HG03025 (cell line): ENCODE measurements around the gene NDUFB8.

Source experiments
- ATAC-seq: cut with Tn5 transposase; IDR thresholded peaks from one replicate; pipeline ENCODE4 v1.9.1; 2021; ENCODE audit warnings: mild to moderate bottlenecking, moderate library complexity; ENCODE audit not compliant: unreplicated experiment, low FRiP score

The NDUFB8 gene

DNA sequence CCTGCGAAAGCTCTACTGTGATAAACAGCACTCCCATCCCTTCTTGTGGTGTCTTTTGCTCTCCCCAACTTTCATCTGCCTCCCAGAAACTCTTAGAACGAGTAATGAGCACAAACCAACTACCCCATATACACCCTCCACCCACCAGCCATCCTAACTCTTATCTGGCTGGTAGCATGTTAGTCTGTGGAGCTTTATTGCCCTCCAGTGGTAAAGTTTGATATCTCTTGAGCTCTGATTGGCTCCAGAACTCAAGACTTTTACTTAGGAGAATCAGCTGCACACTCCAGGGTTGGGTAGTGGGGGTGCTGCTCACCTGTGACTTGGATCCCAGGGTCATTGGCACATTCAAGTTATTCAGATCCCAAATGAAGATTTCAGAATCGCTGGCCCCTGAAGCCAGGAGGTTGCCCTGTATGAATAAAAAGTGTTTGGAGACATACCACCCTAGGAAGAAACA, 20.9 kb downstream of the NDUFB8 start:
- no peak for ATAC-seq

DNA sequence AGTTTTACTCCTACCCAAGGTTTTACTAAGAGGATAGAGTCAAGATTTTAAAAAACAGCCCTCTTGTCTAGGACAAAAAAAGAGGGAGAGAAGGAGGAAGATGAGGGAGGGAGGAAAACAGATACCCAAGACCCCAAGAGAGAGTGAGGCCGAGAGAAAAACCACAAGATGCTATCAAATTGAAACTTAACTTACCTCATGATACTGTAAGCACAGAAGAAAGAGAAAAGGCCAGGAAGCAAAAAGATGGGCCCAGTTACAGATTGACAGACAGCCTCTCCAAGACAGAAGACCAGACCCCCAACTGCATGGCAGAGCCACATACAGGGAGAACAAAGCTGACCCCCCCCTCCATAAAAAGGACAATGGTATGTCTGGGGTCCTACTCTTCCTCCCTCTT, 21.4 kb downstream of the NDUFB8 start:
- ATAC-seq = no peak

DNA sequence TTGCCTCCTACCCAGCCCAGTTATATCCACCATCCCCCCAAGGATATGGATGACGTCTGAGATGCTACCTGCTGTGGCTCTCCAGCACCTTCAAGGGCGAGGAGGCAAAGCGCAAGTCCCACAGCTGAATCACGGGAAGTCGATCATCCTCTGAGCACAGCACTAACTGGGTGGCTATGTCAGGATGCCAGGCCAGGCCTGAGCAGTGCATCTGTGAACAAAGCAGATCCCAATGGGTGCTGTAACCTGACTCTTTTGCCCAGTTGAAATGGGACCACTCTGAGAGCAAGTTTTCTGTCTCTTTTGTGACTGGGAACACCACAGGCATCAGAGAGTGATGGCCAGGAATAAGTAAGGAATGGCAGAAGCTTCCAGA, 22.3 kb downstream of the NDUFB8 start:
- ATAC-seq = no peak

GRCh38 chr10:100506596-100507356, 22.9 kb downstream of the NDUFB8 start:
- no peak for ATAC-seq

DNA sequence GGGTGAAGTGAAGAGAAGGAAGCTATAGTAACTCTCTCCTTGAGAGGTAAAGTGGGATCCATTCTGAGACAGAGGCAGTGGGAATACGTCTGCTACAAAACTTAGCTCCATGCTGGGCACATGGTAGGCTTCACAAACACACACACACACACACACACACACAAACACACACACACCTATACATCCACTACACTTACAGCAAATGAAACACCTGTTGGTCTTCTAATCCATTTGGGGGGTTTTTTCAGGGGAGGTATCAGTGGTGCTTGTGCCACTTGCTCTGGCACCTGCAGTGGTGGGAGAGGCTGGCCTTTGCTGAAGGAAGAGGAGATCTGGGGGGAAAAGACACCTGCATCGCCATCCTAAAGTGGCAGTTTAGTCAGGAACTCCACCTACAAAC, 24.5 kb downstream of the NDUFB8 start:
- ATAC-seq = no peak

- no peak for ATAC-seq
Measured at GRCh38 chr10:100504096-100504495, 25.6 kb downstream of the NDUFB8 start.

- ATAC-seq = no peak
Measured at GRCh38 chr10:100502926-100503494, 26.7 kb downstream of the NDUFB8 start.

DNA sequence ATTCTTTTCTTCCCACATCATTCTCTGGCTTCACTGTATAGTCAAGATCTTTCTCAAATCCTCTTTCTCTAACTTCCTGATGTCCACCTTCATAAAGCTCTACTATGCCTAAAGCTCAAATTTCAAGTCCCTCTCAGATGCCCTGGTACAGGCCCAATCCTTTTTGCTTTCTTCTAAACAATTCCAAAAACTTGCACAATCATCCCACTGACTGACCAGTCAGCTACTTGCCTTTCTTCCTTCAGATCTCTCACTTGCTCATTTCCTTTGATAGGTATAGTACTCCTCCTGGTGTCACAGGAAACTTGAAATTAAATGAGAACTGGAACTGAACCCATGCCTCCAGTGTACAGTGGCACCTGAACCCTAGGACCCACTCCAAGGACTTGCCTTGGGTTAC, 28.2 kb downstream of the NDUFB8 start:
- no peak for ATAC-seq

DNA sequence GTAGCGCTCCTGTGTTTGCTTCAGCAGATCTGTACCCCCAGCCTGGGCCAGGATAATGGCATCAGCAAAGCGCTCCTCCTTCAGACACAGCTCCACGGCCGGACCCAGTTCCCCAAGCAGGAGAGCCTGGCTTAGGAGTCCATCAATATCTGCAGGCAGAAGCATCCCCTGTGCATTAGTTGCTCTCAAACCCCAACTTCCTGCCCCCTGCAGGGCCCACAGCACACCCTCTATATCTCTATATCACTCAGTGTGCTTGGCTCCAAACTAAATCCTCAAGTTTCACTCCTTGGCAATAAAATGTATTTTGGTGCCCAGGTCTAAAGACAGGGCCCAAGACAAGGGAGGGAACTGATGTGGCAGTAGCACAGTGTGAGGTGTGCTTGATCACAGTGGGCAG, 31.6 kb downstream of the NDUFB8 start:
- ATAC-seq = no peak

GRCh38 chr10:100496567-100496966, 33.1 kb downstream of the NDUFB8 start:
- ATAC-seq = no peak

DNA sequence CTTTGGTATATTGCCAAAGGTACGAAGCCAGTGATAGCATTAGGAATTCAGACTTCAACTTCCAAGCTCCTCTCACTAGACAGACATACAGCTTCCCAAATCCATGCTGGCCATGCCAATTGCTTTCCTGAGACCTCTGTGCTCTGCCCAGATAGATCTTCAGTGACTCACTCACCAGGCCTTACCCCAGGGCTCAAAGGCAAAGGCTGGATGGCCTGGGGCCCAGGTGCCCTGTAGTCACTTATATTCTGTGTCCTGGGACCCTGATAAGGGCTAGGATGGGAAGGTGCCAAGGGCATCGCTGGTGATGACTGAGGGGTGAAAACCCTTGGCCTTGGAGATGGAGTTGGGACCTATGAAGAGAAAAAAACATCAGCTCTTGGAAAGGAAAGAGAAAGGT, 39.1 kb downstream of the NDUFB8 start:
- no peak for ATAC-seq

DNA sequence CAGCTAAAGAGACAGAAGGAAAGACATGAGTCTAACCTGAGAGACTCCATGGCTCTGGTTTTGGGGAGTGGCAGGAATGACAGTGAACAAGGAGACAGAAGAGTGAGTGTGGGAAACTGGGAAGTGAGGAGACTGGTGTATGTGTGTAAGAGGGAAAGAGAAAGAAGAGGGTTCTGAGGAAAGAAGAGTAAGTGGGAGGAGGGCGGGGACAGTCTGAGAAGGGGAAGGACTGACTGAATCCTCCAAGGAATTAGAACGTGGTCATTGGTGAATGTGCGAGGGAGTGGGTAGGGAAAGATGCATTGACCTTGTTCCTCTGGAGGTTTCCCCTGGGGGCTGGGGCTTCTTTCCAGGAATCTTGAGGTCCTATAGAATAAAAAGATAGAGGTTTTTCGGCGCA, 40.3 kb downstream of the NDUFB8 start:
- no peak for ATAC-seq

- ATAC-seq = no peak
Measured at GRCh38 chr10:100487529-100487928, 42.1 kb downstream of the NDUFB8 start.

GRCh38 chr10:100485801-100486495, 43.7 kb downstream of the NDUFB8 start:
- ATAC-seq = no peak

- no peak for ATAC-seq
Measured at GRCh38 chr10:100485366-100485765, 44.3 kb downstream of the NDUFB8 start.

DNA sequence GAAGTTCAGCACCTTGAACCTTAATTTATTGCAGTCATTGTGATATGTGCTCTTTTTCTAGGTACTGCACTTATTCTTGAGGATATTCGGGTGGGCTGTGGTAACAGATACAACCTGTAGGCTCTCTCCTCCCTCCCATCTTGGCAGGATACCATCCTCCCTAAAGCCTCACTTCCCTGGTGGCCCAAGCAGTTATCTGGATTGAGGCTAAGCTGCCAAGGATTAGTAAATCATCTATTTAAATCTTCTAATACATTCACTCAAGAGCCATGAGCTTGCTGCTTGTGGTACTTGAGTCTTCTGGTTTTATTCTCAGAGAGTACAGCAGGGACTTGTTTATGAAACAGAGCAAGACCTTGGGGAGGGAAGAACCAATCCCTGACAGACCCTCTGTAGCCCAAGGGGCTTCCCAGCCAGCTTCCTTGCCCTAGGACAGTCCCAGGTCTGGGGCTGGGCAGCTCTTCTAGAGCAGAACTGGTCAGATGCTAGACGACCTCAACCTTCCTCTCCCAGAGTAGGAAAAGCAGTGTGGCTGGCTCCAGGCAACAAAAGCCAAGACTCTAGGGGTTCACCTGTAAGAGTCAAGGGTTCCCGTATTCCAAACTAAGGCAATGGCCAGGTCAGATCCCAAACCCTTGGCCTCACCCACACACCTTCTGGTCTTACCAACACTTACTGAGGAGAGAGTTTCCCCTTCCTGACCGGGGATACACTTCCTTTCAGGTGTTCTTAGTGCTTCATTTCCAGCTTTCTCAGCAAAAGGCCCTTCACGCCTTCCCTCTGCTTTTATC, 45.6 kb downstream of the NDUFB8 start:
- ATAC-seq = no peak

- ATAC-seq = no peak
Measured at GRCh38 chr10:100482834-100483185, 46.9 kb downstream of the NDUFB8 start.

GRCh38 chr10:100482181-100482833, 47.4 kb downstream of the NDUFB8 start:
- ATAC-seq = no peak

- peak; percentile 90 for ATAC-seq
Measured at GRCh38 chr10:100481462-100482081, 48.1 kb downstream of the NDUFB8 start.

DNA sequence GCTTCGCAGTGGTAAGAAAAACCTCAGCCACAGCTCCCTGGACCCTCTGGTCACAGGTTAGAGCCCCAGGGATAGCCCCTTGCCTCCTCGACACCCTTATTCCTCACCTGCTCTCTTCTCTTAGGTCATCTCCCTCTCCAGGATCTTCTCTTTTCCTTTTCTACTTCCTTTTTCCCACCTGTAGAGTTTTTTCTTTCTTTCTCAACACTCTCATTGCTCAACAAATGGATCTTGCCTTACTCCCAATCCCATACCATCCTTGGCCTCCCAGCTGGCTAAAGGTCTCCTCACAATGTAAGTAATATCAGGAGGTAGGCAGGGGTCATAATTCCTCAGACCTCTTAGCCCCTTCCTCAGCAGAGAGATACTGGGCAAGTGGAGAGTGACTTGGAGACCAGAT, 49.7 kb downstream of the NDUFB8 start:
- ATAC-seq = no peak
